IMR-90 (cell line): ENCODE data around the gene CHMP6.

ENCODE experiments used
- BHLHE40 ChIP-seq: fragments of 150-350 bp; IDR thresholded peaks from 2 replicates; pipeline ENCODE4 v1.6.1; 2016; ENCODE audit warnings: mild to moderate bottlenecking, low read depth, low read length
- CEBPB ChIP-seq: IDR thresholded peaks from 2 replicates; pipeline ENCODE4 v1.6.1; 2012; ENCODE audit warnings: low read depth, low read length, improper control_type of control experiment
- CHD1 ChIP-seq: IDR thresholded peaks from 2 replicates; pipeline ENCODE4 v1.6.1; 2012; ENCODE audit warnings: low read depth, low read length, improper control_type of control experiment
- FOS ChIP-seq: fragments of 150-350 bp; IDR thresholded peaks from 2 replicates; pipeline ENCODE4 v1.6.1; 2016; ENCODE audit warnings: low read depth, low read length
- MAZ ChIP-seq: IDR thresholded peaks from 2 replicates; pipeline ENCODE4 v1.6.1; 2012; ENCODE audit warnings: low read depth, mild to moderate bottlenecking, low read length, improper control_type of control experiment, moderate library complexity, borderline replicate concordance
- NFE2L2 ChIP-seq: fragments of 150-350 bp; IDR thresholded peaks from 2 replicates; pipeline ENCODE4 v1.6.1; 2016; ENCODE audit warnings: low read depth, mild to moderate bottlenecking, low read length
- POLR2A ChIP-seq: IDR thresholded peaks from 2 replicates; pipeline ENCODE4 v1.6.1; 2012; ENCODE audit warnings: mild to moderate bottlenecking, low read depth, low read length
- RAD21 ChIP-seq: IDR thresholded peaks from 2 replicates; pipeline ENCODE4 v1.6.1; 2012; ENCODE audit warnings: low read length, improper control_type of control experiment
- RCOR1 ChIP-seq: IDR thresholded peaks from 2 replicates; pipeline ENCODE4 v1.6.1; 2012; ENCODE audit warnings: mild to moderate bottlenecking, low read length, improper control_type of control experiment; ENCODE audit not compliant: insufficient replicate concordance
- RFX5 ChIP-seq: IDR thresholded peaks from 2 replicates; pipeline ENCODE4 v1.8.0; 2012; ENCODE audit warnings: low read depth, mild to moderate bottlenecking, low read length, moderate library complexity
- SMC3 ChIP-seq: fragments of 150-350 bp; IDR thresholded peaks from 2 replicates; pipeline ENCODE4 v1.6.1; 2016; ENCODE audit warnings: low read depth, mild to moderate bottlenecking, antibody characterized with exemption, low read length, moderate library complexity
- TF ChIP-seq, protein P1 (sequence below): conservative IDR thresholded peaks from 2 replicates; pipeline ENCODE4 v1.5.1; 2012; ENCODE audit warnings: mild to moderate bottlenecking, low read depth, low read length, improper control_type of control experiment
- TF ChIP-seq, protein P2 (sequence below): fragments of 150-350 bp; IDR thresholded peaks from 2 replicates; pipeline ENCODE4 v1.6.1; 2016; ENCODE audit warnings: low read depth, mild to moderate bottlenecking, low read length, moderate library complexity, borderline replicate concordance

DNA sequence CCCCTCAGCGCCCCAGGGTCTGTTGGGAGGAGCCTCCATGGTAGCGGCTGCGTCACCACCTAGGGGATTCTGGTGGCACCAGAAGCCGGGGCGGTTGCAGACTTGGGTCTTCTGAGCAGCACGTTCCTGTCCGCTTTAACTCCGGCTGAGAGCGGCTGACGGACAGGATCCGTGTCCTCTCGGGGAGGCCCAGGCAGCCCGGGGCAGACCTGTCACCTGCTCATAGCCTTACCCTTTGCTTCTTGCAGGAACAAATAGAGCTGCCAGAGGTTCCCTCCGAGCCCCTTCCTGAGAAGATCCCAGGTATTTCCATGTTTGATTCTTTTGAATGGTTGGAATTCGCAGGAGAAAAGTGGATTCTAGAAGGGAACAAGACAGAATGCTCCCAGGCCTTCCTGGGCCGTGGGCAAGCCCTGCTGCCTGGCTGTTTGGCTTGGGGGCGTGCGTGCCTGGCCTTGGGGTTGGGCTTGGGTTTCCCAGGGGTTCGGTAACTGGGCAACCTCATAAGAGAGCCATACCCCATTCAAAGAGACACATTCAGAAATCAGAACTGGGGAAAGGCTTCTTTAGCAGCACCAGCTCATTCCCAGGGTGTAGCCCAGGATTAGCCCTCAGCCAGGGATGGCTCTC lies 6.6 kb downstream of the CHMP6 start:
- TF ChIP-seq, protein P1, sequence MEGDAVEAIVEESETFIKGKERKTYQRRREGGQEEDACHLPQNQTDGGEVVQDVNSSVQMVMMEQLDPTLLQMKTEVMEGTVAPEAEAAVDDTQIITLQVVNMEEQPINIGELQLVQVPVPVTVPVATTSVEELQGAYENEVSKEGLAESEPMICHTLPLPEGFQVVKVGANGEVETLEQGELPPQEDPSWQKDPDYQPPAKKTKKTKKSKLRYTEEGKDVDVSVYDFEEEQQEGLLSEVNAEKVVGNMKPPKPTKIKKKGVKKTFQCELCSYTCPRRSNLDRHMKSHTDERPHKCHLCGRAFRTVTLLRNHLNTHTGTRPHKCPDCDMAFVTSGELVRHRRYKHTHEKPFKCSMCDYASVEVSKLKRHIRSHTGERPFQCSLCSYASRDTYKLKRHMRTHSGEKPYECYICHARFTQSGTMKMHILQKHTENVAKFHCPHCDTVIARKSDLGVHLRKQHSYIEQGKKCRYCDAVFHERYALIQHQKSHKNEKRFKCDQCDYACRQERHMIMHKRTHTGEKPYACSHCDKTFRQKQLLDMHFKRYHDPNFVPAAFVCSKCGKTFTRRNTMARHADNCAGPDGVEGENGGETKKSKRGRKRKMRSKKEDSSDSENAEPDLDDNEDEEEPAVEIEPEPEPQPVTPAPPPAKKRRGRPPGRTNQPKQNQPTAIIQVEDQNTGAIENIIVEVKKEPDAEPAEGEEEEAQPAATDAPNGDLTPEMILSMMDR = no peak
- TF ChIP-seq RAD21 = no peak
- no peak for TF ChIP-seq POLR2A
- no peak for TF ChIP-seq MAZ
- TF ChIP-seq CEBPB = no peak
- no peak for TF ChIP-seq FOS
- no peak for TF ChIP-seq CHD1
- TF ChIP-seq, protein P2, sequence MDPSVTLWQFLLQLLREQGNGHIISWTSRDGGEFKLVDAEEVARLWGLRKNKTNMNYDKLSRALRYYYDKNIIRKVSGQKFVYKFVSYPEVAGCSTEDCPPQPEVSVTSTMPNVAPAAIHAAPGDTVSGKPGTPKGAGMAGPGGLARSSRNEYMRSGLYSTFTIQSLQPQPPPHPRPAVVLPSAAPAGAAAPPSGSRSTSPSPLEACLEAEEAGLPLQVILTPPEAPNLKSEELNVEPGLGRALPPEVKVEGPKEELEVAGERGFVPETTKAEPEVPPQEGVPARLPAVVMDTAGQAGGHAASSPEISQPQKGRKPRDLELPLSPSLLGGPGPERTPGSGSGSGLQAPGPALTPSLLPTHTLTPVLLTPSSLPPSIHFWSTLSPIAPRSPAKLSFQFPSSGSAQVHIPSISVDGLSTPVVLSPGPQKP = no peak
- TF ChIP-seq RFX5 = no peak
- no peak for TF ChIP-seq SMC3
- TF ChIP-seq NFE2L2 = no peak
- TF ChIP-seq RCOR1 = no peak
- TF ChIP-seq BHLHE40 = no peak
